Cardiac fibroblast (primary cell): ENCODE measurements around the gene ARMC9.

Experiments
- DNase-seq, 2 donors: peaks; one replicate each; pipeline versions ENCODE4 v3.0.0 to v3.0.0-alpha.2; 2010; ENCODE audit warnings: low read depth in 2 of 2
- H3K4me3 ChIP-seq, 2 donors: replicated peaks in 1 of 2; 1 replicate in 1 of 2; 2 replicates in 1 of 2; pipeline ENCODE4 v1.5.1; 2011; ENCODE audit warnings: low read depth in 2 of 2, low read length in 2 of 2, mild to moderate bottlenecking in 2 of 2, moderate library complexity in 1 of 2
- CTCF ChIP-seq: IDR thresholded peaks from one replicate; pipeline ENCODE4 v1.5.1; 2011; ENCODE audit warnings: low read depth, mild to moderate bottlenecking, low read length, inconsistent platforms

Gene ARMC9

GRCh38 chr2:231241755-231242507 is 43.5 kb downstream of the ARMC9 start:
- no peak for TF ChIP-seq CTCF
- peak; percentile 6 to 28 for DNase-seq
- no peak overlapping the region for H3K4me3 ChIP-seq

- H3K4me3 ChIP-seq, result no peak overlapping the region
- no peak for TF ChIP-seq CTCF
- no peak for DNase-seq
Measured at GRCh38 chr2:231243866-231244265, 45.4 kb downstream of the ARMC9 start.

GRCh38 chr2:231244382-231245248 is 46.2 kb downstream of the ARMC9 start:
- no peak for DNase-seq
- H3K4me3 ChIP-seq, result no peak overlapping the region
- no peak for TF ChIP-seq CTCF

GRCh38 chr2:231245249-231246094 is 47.0 kb downstream of the ARMC9 start:
- TF ChIP-seq CTCF, result no peak
- H3K4me3 ChIP-seq, result no peak overlapping the region
- peak in 1 of 2 donors; percentile 13 for DNase-seq

- no peak for DNase-seq
- TF ChIP-seq CTCF, result no peak
- no peak overlapping the region for H3K4me3 ChIP-seq
Measured at GRCh38 chr2:231246171-231246842, 47.9 kb downstream of the ARMC9 start.

- TF ChIP-seq CTCF, result no peak
- DNase-seq, result no peak
- H3K4me3 ChIP-seq, result no peak overlapping the region
Measured at GRCh38 chr2:231250146-231250545, 51.7 kb downstream of the ARMC9 start.
